ENCODE data around the gene ZNF333.
"Not testable (repeated sequence)": the region's sequence is repeated elsewhere in the genome, so short reads cannot be mapped to it uniquely, and the experiment has no call there.

Gene ZNF333

GRCh38 chr19:14774373-14774772, 84.5 kb downstream of the ZNF333 start:
- H3K27ac ChIP-seq: no peak overlapping the region
- TF ChIP-seq ZFX (IDR thresholded peaks at IDR 0.05; ENCODE audit: borderline replicate concordance) (no peak), CTCF (IDR thresholded peaks at IDR 0.05) (no peak)

- H3K27ac ChIP-seq: not testable (repeated sequence)
Measured at GRCh38 chr19:14775326-14775725, 85.5 kb downstream of the ZNF333 start.

- TF ChIP-seq ZFX (IDR thresholded peaks at IDR 0.05; ENCODE audit: borderline replicate concordance) (no peak), CTCF (IDR thresholded peaks at IDR 0.05) (no peak)
Measured at GRCh38 chr19:14775869-14776586, 86.2 kb downstream of the ZNF333 start.

GRCh38 chr19:14777645-14778044, 87.8 kb downstream of the ZNF333 start:
- not testable (repeated sequence) for H3K27ac ChIP-seq

More at GRCh38 chr19:14775869-14776586, 86.2 kb downstream of the ZNF333 start:
- H3K27ac ChIP-seq: no peak overlapping the region

GRCh38 chr19:14778110-14778845, 88.4 kb downstream of the ZNF333 start, which contains the start of gene ADGRE2:
TSS of gene ADGRE2 (minus strand) at chr19:14778560. CDS start at chr19:14776756, 1,804 bp downstream.
- H3K27ac ChIP-seq: not testable (repeated sequence)

- TF ChIP-seq ZFX (IDR thresholded peaks at IDR 0.05; ENCODE audit: borderline replicate concordance) (no peak), CTCF (IDR thresholded peaks at IDR 0.05) (no peak)
- H3K27ac ChIP-seq: no peak overlapping the region
Measured at GRCh38 chr19:14779151-14779550, 89.3 kb downstream of the ZNF333 start.

- not testable (repeated sequence) for H3K27ac ChIP-seq
Measured at GRCh38 chr19:14780622-14781225, 90.9 kb downstream of the ZNF333 start.

GRCh38 chr19:14781713-14782536, 92.1 kb downstream of the ZNF333 start:
- not testable (repeated sequence) for H3K27ac ChIP-seq

GRCh38 chr19:14782626-14783409, 93.0 kb downstream of the ZNF333 start:
- no peak overlapping the region for H3K27ac ChIP-seq
- TF ChIP-seq CTCF (IDR thresholded peaks at IDR 0.05) (no peak), ZFX (IDR thresholded peaks at IDR 0.05; ENCODE audit: borderline replicate concordance) (no peak)

Measured in 22Rv1 (cell line).